Caco-2 (cell line): Measurements from ENCODE around the gene SPSB2. TPM values are rescaled to one million over a fixed set of nuclear protein-coding genes. Genes with fewer than 3 reads are reported as not detected.

Source experiments
- BruUV-seq: library from RNA; stranded (reverse); fragments of 400-500 nt; replicated peaks from 2 replicates; lab custom pipeline; 2021; lab: Mats Ljungman, UMichigan
- CTCF ChIA-PET: fragments of 300-600 bp; sonication (Branson Sonifier 250); formaldehyde crosslinking; loops from one replicate; lab custom pipeline; 2022; ENCODE audit warnings: antibody characterized with exemption; lab: Charles Lee
- POLR2A ChIA-PET: fragments of 300-600 bp; sonication (Branson Sonifier 250); formaldehyde crosslinking; loops from one replicate; lab custom pipeline; 2022; ENCODE audit warnings: antibody characterized with exemption; lab: Charles Lee
- DNase-seq, 2 experiments: peaks; one replicate each; pipeline versions ENCODE4 v3.0.0 to v3.0.0-alpha.2; 2020 to 2022
- H3K27me3 ChIP-seq: replicated peaks from 2 replicates; pipeline ENCODE4 v1.6.0; 2011; ENCODE audit warnings: low read length; ENCODE audit not compliant: control insufficient read depth, insufficient read depth
- H3K36me3 ChIP-seq: 2 replicates; pipeline ENCODE4 v1.5.1; 2011; ENCODE audit warnings: low read length; ENCODE audit not compliant: control insufficient read depth, insufficient read depth
- H3K4me1 ChIP-seq: fragments of 250-450 bp; sonication (Bioruptor Pico); 2 replicates; pipeline ENCODE4 v1.5.1; 2020; ENCODE audit warnings: mild to moderate bottlenecking
- H3K4me3 ChIP-seq: 2 replicates; pipeline ENCODE4 v1.5.1; 2011; ENCODE audit warnings: low read depth, mild to moderate bottlenecking, control low read depth, low read length
- H3K9me3 ChIP-seq: fragments of 250-450 bp; sonication (Bioruptor Pico); 2 replicates; pipeline ENCODE4 v1.5.1; 2020; ENCODE audit warnings: mild to moderate bottlenecking, moderate library complexity
- H3K27ac Mint-ChIP-seq: one replicate; pipeline ENCODE4 v1.8.0; 2022; ENCODE audit warnings: mixed read lengths; ENCODE audit not compliant: unreplicated experiment
- H3K27me3 Mint-ChIP-seq: one replicate; pipeline ENCODE4 v1.8.0; 2022; ENCODE audit warnings: mixed read lengths; ENCODE audit not compliant: insufficient read depth, unreplicated experiment
- H3K36me3 Mint-ChIP-seq: one replicate; pipeline ENCODE4 v1.8.0; 2022; ENCODE audit warnings: mild to moderate bottlenecking, mixed read lengths; ENCODE audit not compliant: insufficient read depth, unreplicated experiment
- H3K4me1 Mint-ChIP-seq: one replicate; pipeline ENCODE4 v1.8.0; 2022; ENCODE audit warnings: low read depth, mixed read lengths; ENCODE audit not compliant: unreplicated experiment
- H3K4me3 Mint-ChIP-seq: one replicate; pipeline ENCODE4 v1.8.0; 2022; ENCODE audit warnings: mild to moderate bottlenecking, moderate library complexity, mixed read lengths; ENCODE audit not compliant: unreplicated experiment
- H3K9me3 Mint-ChIP-seq: one replicate; pipeline ENCODE4 v1.8.0; 2022; ENCODE audit warnings: mixed read lengths; ENCODE audit not compliant: unreplicated experiment
- CTCF ChIP-seq, 2 experiments: fragments of 200-600 bp in 1 of 2; IDR thresholded peaks; 1 replicate in 1 of 2; 2 replicates in 1 of 2; pipeline versions ENCODE4 v1.5.1 to v1.8.0; 2011 to 2022; ENCODE audit warnings: antibody characterized with exemption in 1 of 2, control low read depth in 1 of 2, inconsistent platforms in 1 of 2, low read depth in 1 of 2, low read length in 1 of 2, mild to moderate bottlenecking in 1 of 2, moderate library complexity in 1 of 2; ENCODE audit not compliant: insufficient read depth in 1 of 2, severe bottlenecking in 1 of 2, unreplicated experiment in 1 of 2
- intact Hi-C: fragments of 100-400 bp; cut with micrococcal nuclease; formaldehyde crosslinking; loops from one replicate; pipeline ENCODE4 v1.10.0; 2022; ENCODE audit not compliant: unreplicated experiment
- total RNA-seq: library from RNA; stranded (reverse); gene quantifications from 2 replicates; pipeline ENCODE4 v1.2.3, GENCODE V29; 2022

Gene SPSB2
- total RNA-seq, 1 experiment from 2014 or later = 23.7 TPM

- intact Hi-C loops = loop anchor here (1.0 kb wide), 1 partner anchor 10 kb away; the partner anchor contains the start of gene LRRC23
Measured at GRCh38 chr12:6914246-6914946, 41.3 kb upstream of the SPSB2 start, which contains the start of gene ENO2. Gene ENO2 (plus strand): TSS chr12:6914580. CDS start chr12:6915833, 1,253 bp downstream.

GRCh38 chr12:6912164-6912935 is 39.2 kb upstream of the SPSB2 start:
- Histone ChIP-seq H3K27me3 (no peaks in the 10 kb centered on the region), H3K4me1 (peaks cover 14% of the 10 kb centered on the region), H3K4me3 (no peak overlapping the region), H3K9me3 (no peaks in the 10 kb centered on the region), H3K36me3 (peaks cover 1% of the 10 kb centered on the region)
- intact Hi-C loops = no loop called here
- Mint-ChIP-seq H3K27me3 (no peaks in the 10 kb centered on the region), H3K9me3 (no peaks in the 10 kb centered on the region), H3K27ac (no peak overlapping the region), H3K36me3 (peaks cover 7% of the 10 kb centered on the region), H3K4me3 (peak overlapping the region; percentile 49), H3K4me1 (peaks cover 9% of the 10 kb centered on the region)
- ChIA-PET POLR2A (interaction anchor here (0.6 to 0.9 kb wide), 4 partner anchors 31 to 419 kb away, joined by 3 to 17 read pairs (median 4); partner anchors contain the start of genes C12orf57, MRPL51 and RNU7-1), CTCF (interaction anchor here (0.8 to 1.7 kb wide), 3 partner anchors 13 to 43 kb away, joined by 3 to 6 read pairs (median 3); partner anchors contain the start of gene SPSB2)
- DNase-seq = no peak
- no TSS peak for BruUV-seq
- TF ChIP-seq CTCF (IDR thresholded peaks at IDR 0.05; ENCODE audit: insufficient read depth in 1 of 2, low read depth in 1 of 2, low read length in 1 of 2, severe bottlenecking in 1 of 2, unreplicated experiment in 1 of 2) = no peak

More at GRCh38 chr12:6914246-6914946, 41.3 kb upstream of the SPSB2 start, which contains the start of gene ENO2:
- Histone ChIP-seq H3K36me3 (peaks cover 1% of the 10 kb centered on the region), H3K9me3 (no peaks in the 10 kb centered on the region), H3K4me3 (peak within 1 kb of the TSS; percentile 69), H3K4me1 (peaks cover 14% of the 10 kb centered on the region), H3K27me3 (no peaks in the 10 kb centered on the region)
- Mint-ChIP-seq H3K4me1 (peaks cover 9% of the 10 kb centered on the region), H3K36me3 (peaks cover 7% of the 10 kb centered on the region), H3K4me3 (peak within 1 kb of the TSS; percentile 96), H3K27ac (no peak within 1 kb of the TSS), H3K27me3 (no peaks in the 10 kb centered on the region), H3K9me3 (no peaks in the 10 kb centered on the region)
- ChIA-PET CTCF (interaction anchor here (0.6 to 1.8 kb wide), 6 partner anchors 23 to 195 kb away, joined by 3 to 8 read pairs (median 6); partner anchors contain the start of genes C1RL, C1S, SPSB2 and TPI1), POLR2A (interaction anchor here (0.7 to 1.3 kb wide), 2 partner anchors 23 to 44 kb away, joined by 3 to 4 read pairs; no protein-coding TSS in a partner anchor)
- no TSS peak for BruUV-seq
- no peak for TF ChIP-seq CTCF (IDR thresholded peaks at IDR 0.05; ENCODE audit: insufficient read depth in 1 of 2, low read depth in 1 of 2, low read length in 1 of 2, severe bottlenecking in 1 of 2, unreplicated experiment in 1 of 2)
- DNase-seq = peak; percentile 63 to 73
